Cardiac fibroblast (primary cell): ENCODE results near the gene SPRR2D.
"Not testable (repeated sequence)": the region's sequence is repeated elsewhere in the genome, so short reads cannot be mapped to it uniquely, and the experiment has no call there.

Experiments used
- DNase-seq, 2 donors: peaks; one replicate each; pipeline versions ENCODE4 v3.0.0 to v3.0.0-alpha.2; 2010; ENCODE audit warnings: low read depth in 2 of 2
- H3K4me3 ChIP-seq, 2 donors: replicated peaks in 1 of 2; 1 replicate in 1 of 2; 2 replicates in 1 of 2; pipeline ENCODE4 v1.5.1; 2011; ENCODE audit warnings: low read depth in 2 of 2, low read length in 2 of 2, mild to moderate bottlenecking in 2 of 2, moderate library complexity in 1 of 2
- TF ChIP-seq, protein P1 (sequence below): IDR thresholded peaks from one replicate; pipeline ENCODE4 v1.5.1; 2011; ENCODE audit warnings: low read depth, mild to moderate bottlenecking, low read length, inconsistent platforms

The SPRR2D gene

DNA sequence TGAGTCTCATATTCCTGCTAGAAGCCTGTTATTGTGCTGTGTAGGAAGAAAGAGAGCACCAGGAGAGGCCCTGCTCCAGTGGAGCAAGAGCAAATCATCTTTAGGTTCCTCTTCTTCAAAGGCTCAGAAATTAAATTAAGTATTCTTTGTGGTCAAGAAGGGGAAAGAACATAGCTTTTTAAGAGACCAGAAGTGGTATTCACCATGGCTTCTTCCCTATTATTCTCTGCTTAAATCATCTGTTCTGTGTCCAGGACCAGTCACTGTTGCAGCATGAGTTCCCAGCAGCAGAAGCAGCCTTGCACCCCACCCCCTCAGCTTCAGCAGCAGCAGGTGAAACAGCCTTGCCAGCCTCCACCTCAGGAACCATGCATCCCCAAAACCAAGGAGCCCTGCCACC, 8.8 kb downstream of the SPRR2D start:
- no peak overlapping the region for H3K4me3 ChIP-seq
- no peak for DNase-seq
- TF ChIP-seq, protein P1, sequence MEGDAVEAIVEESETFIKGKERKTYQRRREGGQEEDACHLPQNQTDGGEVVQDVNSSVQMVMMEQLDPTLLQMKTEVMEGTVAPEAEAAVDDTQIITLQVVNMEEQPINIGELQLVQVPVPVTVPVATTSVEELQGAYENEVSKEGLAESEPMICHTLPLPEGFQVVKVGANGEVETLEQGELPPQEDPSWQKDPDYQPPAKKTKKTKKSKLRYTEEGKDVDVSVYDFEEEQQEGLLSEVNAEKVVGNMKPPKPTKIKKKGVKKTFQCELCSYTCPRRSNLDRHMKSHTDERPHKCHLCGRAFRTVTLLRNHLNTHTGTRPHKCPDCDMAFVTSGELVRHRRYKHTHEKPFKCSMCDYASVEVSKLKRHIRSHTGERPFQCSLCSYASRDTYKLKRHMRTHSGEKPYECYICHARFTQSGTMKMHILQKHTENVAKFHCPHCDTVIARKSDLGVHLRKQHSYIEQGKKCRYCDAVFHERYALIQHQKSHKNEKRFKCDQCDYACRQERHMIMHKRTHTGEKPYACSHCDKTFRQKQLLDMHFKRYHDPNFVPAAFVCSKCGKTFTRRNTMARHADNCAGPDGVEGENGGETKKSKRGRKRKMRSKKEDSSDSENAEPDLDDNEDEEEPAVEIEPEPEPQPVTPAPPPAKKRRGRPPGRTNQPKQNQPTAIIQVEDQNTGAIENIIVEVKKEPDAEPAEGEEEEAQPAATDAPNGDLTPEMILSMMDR: no peak

GRCh38 chr1:153030895-153031294, 10.0 kb downstream of the SPRR2D start, which contains the start of gene SPRR1B:
SPRR1B (plus strand) TSS chr1:153031203; CDS start chr1:153032346, 1,143 bp downstream.
- no peak within 1 kb of the TSS for H3K4me3 ChIP-seq
- DNase-seq: no peak
- TF ChIP-seq, protein P1: no peak

- no peak overlapping the region for H3K4me3 ChIP-seq
- TF ChIP-seq, protein P1: no peak
These were observed 12.2 kb downstream of the SPRR2D start for GRCh38 chr1:153028766-153029165.

GRCh38 chr1:153025797-153026196, 15.1 kb downstream of the SPRR2D start:
- TF ChIP-seq, protein P1: no peak
- H3K4me3 ChIP-seq: no peak overlapping the region
- no peak for DNase-seq

More at GRCh38 chr1:153028766-153029165, 12.2 kb downstream of the SPRR2D start:
- no peak for DNase-seq

GRCh38 chr1:153024413-153024812, 16.5 kb downstream of the SPRR2D start:
- TF ChIP-seq, protein P1: no peak
- DNase-seq: no peak
- H3K4me3 ChIP-seq: no peak overlapping the region

DNA sequence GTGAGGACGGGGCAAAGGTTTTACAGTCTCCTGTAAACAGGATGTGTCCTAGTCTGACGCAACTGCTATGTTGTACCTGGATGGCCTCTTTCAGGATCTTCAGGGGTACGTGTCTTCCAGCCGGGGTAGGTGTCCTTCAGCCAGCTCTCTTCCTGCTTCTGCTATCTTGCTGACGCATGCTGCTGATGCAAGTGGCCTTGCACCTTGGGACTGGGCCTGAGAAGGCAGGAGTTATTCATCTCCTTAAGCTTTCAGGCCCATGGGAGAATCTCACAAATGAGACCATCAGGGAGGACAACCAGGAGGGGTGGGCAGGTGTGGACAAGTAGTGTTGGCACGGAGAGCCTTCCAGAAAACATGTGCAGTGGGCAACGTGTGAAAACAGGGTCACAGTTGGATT, 17.8 kb downstream of the SPRR2D start:
- TF ChIP-seq, protein P1: no peak
- H3K4me3 ChIP-seq: no peak overlapping the region
- no peak for DNase-seq

DNA sequence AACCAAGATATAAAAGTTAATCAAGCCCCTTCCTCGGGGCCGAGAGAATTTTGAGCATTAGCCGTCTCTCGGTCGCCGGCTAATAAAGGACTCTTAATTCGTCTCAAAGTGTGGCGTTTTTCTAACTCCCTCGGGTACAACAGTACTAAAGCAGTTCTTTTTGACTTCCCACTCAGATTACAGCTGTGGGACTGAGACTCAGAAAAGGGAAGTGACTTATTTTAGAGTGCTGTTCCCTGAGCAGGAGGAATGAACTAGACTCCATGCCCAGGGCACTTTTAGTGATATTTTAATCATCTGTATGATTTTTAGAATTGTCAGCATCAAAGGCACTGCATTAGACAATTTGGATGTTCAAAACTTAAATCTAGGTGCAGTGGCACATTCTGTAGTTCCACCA, 18.6 kb downstream of the SPRR2D start:
- DNase-seq, H3K4me3 ChIP-seq: not testable (repeated sequence)

- not testable (repeated sequence) for DNase-seq, H3K4me3 ChIP-seq
These were observed 19.1 kb downstream of the SPRR2D start for GRCh38 chr1:153021829-153022228.

- not testable (repeated sequence) for H3K4me3 ChIP-seq, DNase-seq
These were observed 29.6 kb downstream of the SPRR2D start for GRCh38 chr1:153011235-153011758.
